DMS 273 (cell line): ENCODE measurements around the gene MTAP.
A peak's percentile ranks its signal among the peaks of the same experiment; 100 is the strongest.

Experiments used
- DNase-seq: peaks from one replicate; lab custom pipeline; 2025; ENCODE audit not compliant: unreplicated experiment; lab: John Stamatoyannopoulos, UW

The MTAP gene

DNA sequence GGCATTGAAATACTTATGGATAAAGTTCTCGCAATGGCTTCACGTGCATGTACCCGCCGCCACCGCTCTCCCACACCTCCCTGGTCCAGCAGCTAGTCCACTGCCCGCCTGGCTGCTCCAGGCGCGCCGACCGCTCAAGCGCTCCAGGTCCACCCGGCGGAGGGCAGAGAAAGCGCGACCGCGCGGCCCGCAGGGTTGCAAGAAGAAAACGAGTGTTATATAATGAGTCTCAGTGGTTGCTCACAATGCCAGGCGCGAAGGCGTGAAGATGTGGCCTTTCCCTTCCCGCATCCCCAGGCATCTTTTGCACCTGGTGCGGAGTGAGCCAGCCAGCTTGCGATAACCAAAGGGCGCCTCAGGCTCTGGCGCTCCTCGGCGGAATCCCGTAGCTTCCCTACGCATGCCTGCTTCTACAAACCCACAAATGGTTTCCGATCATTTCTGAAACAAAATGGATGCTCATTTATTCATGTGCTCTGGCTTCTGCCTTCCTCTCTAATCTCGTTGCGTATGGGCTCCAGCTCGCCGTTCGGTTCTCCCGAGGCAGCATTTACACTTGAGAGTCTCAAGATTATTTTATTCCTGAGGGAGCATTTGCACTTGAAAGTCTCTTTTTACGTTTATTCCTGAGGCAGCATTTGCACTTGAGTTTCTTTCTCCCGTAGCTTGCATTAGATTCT is 166.0 kb downstream of the MTAP start:
- no peak for DNase-seq

DNA sequence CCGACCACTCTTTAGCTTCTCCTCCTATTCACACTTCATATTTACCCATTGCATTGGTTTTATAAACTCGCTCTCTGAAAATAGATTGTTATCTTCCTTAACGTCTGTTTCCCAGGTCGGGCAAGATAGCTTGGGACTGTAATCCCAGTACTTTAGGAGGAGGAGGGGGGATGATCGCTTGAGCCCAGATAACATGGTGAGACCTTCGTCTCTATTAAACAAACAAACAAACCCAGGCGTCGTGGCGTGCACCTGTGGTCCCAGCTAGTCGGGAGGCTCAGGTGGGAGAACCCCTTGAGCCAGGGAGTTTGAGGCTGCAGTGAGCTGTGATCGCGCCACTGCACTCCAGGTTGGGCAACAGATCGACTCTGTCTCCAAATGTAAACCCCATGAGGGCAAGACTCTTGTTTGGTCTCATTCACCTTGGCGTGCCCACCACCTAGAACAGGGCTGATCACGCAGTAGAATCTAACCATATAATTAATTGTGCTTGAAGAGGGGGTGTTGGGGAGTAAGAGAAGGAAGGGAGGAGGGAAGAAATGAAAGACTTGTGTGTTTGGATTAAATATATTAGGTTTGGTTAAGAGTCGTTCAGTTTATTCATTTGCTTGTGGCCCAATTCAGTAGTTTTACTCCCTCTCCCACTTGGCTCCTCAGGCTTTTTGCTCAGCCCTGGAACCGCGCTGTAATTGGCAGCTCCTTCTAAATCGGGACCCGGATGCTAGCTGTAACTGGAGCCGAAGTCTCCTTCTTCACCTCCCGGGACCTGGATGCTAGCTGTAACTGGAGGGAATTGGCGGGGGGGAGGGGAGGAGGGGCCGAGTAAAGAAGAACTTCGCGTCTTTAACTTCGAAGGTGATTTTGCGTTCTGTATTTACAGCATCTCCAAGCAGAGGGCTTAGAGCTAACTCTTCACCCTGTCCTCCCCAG is 166.8 kb downstream of the MTAP start:
- DNase-seq, result peak; percentile 6

DNA sequence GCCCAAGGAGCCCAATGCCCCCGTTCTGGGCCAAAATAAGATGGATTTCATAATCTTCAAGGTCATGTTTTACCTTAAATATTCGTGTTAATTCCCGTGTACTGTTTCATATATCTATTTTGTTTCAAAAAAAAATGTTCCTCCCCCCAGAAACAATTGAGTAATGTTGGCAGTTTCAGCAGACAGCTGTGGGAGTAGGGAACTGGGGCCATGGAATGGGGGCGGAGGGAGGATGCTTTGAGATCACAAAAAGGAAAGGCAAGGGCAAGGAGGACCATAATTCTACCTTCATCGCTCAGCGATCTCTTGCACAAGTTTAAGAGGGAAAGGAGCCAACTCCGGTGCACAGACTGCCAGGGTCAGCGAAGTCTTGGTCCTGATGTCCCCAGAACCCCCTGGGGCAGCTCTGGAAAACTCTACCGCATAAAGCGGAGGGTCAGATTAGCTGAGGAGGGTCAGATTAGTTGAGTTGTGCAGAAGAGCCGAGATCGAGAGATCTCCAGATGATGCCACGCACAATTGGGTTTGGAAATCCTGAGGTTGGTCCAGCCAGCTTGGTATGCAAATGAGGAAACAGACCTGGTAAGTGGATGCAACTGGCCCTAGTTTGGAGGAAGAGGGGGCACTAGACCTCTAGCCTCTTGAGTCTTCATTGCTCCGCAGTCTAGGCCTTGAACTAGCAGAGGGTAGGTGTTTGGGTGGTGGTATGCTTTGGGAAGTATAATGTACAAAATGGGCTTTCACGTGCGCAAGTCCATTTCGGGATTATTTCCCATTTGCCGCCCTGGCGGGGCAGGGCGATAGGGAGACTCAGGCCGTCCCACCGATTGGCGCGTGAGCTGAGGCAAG is 167.7 kb downstream of the MTAP start:
- DNase-seq, result no peak

DNA sequence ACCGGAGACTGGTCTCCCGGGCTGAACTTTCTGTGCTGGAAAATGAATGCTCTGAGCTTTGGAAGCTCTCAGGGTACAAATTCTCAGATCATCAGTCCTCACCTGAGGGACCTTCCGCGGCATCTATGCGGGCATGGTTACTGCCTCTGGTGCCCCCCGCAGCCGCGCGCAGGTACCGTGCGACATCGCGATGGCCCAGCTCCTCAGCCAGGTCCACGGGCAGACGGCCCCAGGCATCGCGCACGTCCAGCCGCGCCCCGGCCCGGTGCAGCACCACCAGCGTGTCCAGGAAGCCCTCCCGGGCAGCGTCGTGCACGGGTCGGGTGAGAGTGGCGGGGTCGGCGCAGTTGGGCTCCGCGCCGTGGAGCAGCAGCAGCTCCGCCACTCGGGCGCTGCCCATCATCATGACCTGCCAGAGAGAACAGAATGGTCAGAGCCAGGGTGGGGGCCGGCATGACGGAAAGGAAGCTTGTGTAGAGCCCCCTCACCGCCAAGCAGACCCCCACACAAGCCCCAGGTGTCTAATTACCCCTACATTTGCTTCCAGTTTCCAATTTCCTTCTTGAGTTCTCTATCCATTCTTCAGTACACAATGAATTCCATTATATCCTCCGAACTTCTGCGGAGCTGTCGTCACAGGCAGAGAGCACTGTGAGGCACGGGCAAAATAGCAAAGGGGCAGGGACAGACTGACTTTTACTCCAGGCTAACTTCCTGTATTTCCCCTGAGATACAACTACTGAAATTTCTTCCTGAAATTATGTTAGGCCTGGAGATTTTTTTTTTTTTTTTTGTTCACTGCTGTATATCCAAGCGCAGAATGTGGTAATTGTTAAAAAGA is 168.6 kb downstream of the MTAP start:
- DNase-seq, result no peak

DNA sequence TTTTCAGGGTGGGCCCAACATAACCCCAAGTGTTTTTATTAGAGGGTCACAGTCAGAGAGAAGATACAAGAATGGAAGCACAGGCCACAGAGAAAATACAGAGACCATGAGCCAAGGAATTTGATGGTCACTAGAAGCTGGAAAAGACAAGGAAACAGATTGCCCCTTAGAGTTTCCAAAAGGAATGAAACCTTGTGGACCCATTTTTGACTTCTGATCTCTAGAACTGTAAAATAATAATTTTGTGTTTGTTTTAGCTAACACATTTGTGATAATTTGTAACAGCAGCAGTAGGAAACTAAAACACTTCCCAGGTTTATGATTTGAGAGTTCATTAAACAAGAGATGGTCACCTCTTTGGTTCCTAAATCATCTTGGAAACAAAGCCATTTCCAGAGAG is 169.9 kb downstream of the MTAP start:
- no peak for DNase-seq

DNA sequence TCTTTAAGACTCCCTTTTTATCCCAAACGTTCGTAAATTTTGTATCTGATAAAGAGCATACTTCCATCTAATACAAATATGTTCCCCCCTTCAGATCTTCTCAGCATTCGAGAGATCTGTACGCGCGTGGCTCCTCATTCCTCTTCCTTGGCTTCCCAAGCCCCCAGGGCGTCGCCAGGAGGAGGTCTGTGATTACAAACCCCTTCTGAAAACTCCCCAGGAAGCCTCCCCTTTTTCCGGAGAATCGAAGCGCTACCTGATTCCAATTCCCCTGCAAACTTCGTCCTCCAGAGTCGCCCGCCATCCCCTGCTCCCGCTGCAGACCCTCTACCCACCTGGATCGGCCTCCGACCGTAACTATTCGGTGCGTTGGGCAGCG is 171.9 kb downstream of the MTAP start:
- DNase-seq, result peak; percentile 78

DNA sequence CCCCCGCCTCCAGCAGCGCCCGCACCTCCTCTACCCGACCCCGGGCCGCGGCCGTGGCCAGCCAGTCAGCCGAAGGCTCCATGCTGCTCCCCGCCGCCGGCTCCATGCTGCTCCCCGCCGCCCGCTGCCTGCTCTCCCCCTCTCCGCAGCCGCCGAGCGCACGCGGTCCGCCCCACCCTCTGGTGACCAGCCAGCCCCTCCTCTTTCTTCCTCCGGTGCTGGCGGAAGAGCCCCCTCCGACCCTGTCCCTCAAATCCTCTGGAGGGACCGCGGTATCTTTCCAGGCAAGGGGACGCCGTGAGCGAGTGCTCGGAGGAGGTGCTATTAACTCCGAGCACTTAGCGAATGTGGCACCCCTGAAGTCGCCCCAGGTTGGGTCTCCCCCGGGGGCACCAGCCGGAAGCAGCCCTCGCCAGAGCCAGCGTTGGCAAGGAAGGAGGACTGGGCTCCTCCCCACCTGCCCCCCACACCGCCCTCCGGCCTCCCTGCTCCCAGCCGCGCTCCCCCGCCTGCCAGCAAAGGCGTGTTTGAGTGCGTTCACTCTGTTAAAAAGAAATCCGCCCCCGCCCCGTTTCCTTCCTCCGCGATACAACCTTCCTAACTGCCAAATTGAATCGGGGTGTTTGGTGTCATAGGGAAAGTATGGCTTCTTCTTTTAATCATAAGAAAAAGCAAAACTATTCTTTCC is 172.4 kb downstream of the MTAP start:
- peak; percentile 97 for DNase-seq

DNA sequence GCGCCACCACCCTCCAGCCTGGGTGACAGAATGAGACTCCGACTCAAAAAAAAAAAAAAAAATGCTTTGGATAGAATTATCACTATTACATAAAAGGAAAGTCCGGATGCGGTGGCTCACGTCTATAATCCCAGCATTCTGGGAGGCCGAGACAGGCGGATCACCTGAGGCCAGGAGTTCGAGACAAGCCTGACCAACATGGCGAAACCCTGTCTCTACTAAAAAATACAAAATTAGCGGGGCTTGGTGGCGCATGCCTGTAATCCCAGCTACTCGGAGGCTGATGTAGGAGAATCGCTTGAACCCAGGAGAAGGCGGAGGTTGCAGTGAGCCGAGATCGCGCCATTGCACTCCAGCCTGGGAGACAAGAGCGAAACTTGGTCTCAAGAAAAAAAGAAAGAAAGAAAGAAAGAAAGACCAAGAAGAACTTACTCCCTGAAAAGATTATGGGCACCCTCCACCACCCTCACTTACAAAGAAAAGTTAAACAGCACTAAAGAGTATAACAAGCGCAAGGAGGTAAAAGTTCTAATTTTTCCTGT is 174.0 kb downstream of the MTAP start:
- no peak for DNase-seq

GRCh38 chr9:21982391-21982790 is 180.0 kb downstream of the MTAP start:
- DNase-seq, result no peak

- DNase-seq, result no peak
Measured at GRCh38 chr9:21982861-21983560, 180.6 kb downstream of the MTAP start.

- peak; percentile 9 for DNase-seq
Measured at GRCh38 chr9:21983561-21983935, 181.1 kb downstream of the MTAP start.

DNA sequence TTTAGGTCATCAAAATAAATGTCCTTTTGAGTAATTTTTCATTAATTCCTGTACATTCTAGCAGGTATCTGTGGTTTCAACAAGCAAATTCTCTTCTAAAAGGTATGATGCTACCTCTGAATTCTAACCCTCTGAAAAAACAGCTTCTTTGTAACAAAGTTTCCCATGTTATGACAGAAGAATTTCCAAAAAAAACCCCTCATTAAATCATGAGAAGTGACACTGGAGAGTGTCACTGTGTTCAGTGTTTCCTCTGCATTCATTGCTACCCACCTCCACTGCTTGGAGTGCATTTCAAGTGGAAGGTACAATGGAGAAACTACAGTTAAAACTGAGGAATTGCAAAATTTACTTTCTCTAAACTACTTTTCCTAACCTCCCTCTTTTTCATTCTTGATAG is 181.7 kb downstream of the MTAP start:
- DNase-seq, result peak; percentile 7

DNA sequence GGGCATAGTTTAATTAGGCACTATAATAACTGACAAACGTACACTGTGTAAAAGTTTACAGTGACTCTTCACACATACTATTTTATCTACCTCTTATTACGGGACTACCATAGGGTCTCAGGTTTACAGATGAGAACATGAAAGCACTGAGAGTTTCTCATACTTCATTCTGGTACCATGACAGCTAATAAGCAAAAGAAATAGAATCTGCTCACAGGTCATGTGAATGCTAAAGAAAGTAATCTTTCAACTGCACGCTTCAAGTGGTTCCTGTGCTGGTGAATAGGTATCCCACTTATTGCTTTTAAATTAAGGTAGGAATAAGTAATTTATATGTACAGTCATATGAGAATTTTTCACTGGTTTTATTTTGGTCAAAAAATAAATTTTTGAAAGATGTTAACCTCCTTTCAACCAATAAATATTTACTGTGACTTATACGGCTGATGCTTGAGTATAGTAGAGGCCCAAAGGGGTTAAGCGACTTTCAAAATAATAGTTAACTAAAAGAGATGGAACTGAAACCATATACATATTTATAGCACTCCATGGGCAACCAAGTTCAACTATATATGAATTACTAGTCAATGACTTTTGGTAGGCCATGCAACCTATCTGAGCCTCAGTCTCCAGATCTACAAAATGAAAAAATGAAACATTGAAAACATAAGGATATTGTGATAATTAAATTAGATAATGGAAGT is 183.7 kb downstream of the MTAP start:
- no peak for DNase-seq
